Middle frontal gyrus (tissue), 1 donor: Measurements from ENCODE around the gene BAZ2B.

Source experiments
- DNase-seq: peaks from one replicate; pipeline ENCODE4 v3.0.0-alpha.2; 2015; ENCODE audit warnings: low spot score; ENCODE audit errors: extremely low spot score

BAZ2B gene

DNA sequence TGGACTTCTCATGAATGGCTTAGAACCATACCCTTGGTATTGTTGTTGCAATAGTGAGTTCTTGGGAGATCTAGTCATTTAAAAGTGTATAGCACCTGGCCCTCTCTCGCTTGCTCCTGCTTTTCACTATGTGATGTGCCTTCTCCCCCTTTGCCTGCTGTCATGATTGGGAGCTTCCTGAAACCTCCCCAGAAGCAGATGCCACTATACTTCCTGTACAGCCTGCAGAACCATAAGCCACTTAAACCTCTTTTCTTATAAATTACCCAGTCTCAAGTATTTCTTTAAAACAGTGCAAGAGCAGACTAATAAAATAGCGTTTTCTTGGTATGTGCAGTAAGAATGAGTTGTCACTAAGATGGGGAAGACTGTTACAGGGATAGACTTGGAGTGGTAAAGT lies 31.6 kb downstream of the BAZ2B start:
- no peak for DNase-seq

DNA sequence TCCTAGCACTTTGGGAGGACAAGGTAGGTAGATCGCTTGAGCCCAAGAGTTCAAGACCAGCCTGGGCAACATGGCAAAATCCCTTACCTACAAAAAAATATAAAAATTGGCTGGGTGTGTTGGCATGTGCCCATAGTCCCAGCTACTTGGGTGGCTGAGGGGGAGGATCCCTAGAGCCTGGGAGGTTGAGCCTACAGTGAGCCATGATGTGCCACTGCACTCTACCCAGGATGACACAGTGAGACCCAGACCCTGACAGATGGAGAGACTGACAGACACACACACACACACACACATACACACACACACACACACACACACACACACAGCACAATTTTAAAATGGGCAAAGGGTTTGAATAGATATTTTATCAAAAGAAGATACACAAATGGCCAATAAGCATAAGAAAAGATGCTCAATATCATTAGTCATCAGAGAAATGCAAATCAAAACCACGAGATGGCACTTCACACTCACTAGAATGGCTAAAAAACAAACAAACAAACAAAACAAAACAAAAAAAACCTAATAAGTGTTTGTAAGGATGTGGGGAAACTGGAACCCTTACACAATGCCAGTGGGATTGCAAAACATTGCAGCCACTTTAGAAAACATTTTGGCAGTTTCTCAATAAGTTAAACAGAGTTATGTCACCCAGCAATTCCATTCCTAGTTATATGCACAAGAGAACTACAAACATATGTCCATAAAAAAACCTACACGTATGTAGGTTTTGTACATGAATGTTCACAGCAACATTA lies 42.3 kb downstream of the BAZ2B start:
- DNase-seq, result no peak

DNA sequence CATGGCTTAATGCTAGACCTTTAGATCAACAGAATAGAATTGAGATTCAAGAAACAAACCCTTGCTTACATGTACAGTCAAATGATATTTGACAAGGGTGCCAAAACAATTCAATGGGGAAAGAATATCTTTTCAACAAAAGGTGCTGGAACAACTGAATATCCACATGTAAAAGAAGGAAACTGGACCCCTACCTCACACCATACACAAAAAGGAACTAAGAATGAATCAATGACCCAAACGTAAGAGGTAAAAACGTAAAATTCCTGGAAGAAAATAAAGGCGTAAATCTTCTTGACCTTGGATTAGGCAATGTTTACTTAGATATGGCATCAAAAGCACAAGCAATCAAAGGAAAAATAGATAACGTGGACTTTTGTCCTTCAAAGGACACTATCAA lies 43.1 kb downstream of the BAZ2B start:
- no peak for DNase-seq

DNA sequence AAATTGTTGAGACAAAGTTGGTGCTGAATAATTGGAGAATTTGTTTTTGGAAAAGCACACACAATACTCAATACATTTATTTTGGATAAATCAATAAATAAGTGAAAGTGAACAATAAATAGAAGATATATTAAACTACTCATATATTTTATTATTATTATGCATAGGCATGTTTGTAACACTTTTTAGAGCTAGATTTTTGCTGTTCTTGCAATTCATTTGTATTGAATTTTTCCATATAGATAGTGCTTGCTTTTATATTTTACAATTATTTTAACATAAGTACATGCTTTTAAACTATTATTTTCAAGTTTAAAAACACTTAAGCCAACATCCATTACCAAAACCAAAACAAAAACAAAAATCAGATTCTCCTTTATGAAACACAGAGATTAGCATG lies 43.9 kb downstream of the BAZ2B start:
- no peak for DNase-seq

DNA sequence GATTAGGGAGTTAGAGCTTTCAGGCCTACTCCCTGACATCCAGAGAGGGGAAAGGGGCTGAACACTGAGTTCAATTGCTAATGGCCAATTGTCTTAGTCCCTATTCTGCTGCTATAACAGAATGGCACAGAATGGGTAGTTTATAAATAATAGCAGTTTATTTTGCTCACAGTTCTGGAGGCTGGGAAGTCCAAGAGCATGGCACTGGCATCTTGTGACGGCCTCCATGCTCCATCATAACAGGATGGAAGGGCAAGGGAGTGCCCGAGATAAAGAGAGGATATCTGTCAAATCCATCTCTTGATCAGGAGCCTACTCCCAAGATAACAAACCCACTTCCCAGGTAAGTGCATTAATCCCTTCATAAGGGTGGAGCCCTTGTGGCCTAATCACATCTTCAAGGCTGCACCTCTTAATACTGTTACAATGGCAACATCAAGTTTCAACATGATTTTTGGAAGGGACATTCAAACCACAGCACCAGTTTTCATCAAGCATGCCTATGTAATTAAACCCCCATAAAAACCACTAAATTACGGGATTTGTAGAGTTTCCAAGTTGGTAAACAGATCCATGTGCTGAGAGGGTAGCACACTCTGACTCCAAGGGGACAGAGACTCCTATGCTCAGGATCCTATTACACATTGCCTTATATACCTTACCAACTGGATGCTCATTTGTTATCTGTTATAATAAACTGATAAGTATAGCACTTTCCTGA lies 44.6 kb downstream of the BAZ2B start:
- DNase-seq, result no peak

DNA sequence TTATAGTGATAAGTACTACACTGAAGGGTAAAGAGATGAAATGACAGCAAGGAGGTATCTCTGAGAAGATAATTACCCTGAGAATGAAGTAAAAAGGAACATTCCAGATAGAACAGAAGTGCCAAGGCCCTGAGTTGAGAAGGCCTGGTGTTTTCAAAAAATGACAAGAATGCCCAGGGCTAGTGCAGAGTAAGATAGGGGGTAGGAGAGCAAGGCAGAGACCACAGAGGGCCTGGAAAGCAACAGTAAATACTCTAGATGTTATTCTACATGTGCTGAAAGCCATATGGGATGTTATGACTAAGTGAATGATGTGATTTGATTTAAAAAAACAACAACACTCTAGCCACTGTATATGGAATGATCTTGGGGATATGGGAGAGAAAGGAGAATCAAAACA lies 52.3 kb downstream of the BAZ2B start:
- no peak for DNase-seq

DNA sequence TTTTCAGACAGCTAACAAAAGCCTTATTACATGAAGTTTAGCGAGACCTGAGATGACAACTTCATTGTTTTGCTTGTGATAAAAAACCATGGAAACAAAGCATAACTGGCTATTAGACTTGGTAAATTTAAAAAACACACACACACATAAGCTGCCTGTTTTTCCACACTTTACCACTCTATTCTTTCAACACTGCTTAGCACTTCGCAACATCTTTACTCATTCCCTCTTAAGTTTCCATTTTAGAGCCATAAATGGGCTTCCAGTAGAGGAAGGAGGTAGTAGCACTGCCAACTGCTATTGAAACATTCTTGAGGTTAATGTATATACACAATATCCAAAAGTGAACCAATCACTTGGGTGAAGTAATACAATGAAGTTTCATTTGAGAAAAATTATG lies 54.1 kb downstream of the BAZ2B start:
- no peak for DNase-seq

DNA sequence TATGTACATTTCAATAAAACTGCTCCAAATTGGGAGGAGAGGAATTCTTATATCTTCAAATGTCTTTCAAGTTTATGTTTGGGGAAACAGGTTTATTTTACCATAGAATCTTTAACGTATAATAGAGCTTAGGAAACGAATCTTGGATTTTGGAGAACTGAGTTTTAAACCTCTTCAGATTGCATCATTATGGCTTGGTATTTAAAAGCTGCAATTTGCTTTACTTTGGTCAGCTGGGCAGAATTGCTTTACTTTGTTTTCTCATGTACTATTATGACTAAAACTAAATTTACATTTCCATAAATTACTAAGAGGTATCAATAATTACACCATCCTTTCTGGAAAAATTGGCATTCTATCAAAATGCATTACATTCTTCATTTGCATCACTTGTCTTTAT lies 54.6 kb downstream of the BAZ2B start:
- DNase-seq, result no peak

DNA sequence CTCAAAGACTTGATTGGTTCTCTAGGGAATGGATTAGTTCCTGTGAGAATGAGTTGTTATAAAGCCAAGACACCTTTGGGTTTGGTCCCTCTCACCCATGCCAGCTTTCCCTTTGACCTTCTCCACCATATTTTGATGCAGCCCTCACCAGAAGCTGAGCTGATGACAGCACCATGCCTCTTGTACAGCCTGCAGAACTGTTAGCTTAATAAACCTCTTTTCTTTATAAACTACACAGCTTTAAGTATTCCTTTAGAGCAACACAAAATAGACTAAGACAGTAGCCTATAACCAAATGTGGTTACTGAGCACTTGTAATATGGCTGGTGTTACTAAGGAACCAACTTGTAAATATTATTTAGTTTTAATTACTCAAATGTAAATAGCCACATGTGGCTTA lies 55.1 kb downstream of the BAZ2B start:
- DNase-seq, result no peak

DNA sequence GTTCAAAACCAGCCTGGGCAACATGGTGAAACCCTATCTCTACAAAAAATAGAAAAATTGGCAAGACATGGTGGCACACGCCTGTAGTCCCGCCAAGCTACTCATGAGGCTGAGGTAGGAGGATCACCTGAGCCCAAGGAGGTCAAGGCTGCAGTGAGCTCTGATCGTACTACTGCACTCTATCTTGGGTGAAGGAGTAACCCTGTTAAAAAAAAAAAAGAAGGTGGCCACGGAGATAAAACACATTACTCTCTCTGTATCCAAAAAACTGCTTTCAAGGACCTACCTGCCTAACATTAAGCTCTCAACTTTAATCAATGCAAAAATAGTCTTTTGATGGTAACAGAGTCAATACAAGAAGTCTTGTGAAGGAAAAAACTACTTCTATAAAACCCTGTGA lies 57.3 kb downstream of the BAZ2B start:
- DNase-seq, result no peak

DNA sequence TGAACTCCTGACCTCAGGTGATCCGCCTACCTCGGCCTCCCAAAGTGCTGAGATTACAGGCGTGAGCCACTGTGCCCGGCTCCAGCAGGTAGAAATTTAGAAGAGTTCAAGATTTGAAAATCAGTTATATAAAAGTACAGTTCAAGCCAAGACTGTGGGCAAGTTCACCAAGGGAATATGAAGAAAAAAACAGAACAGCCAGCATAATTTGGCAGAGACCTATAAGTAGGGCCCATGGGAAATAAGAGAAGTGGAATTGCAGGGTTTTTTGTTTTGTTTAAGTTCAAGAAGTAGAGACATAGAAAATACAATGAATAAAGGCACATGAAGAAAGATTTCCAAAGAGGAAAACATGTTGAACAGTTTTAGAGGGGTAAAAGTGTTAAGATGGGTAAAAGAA lies 57.9 kb downstream of the BAZ2B start:
- DNase-seq, result no peak

DNA sequence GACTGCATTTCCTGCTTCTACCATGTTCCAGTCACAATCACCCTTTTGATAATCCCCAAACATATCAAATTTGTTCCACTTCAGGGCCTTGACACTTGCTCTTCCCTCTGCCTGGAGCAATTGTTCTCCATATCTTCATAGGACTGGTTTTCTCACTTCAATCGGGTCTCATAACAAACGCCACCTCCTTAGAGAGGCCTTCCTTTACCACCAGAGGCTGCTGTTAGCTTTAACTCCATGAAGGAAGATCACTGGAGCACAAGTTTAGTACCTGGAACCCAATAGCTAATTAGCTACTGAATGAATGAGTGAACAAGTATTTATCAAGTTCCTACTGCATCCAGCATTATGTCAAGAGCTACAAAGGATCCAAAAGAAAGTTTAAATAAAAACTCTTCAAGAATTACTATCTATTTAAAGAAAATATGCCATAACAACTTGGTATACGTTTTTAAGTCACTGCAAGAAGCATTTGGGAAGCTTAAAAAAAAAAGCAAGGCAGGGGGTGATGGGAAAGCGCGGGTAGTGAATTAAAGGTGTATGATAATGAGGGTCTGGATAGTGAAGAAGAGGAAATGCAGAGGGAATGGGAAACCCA lies 58.8 kb downstream of the BAZ2B start:
- no peak for DNase-seq

DNA sequence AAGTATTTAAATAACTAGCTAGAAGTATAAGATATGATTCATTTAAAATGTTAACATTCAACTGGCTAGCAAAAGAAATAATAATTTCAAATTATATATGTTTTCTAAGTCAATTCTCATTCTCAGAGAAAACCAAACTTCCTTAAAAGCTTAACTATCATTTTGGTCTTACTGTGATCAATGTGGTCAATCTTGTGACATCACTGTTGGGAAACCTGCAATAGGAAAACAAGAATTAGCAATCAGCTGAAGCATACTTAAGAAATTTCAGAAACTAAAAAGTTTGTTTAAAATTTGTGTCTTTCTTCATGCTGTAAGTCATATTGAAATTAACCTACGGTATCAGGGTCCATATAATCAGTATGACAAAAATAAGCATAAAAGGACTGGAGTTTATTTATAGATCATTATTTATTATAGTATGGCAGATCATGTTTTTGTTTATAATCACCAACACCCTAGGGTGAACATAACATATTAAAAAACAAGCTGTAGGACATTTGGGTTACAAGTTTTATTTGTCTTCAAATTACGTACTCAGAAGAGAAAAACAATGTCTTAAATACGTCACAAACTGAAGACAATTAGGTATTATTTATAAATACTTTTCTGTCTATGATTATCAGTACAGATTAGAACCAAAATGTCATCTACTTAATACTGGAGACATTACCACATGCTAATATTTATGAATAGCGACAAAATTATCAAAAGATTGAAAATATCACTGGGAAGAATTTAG lies 60.5 kb downstream of the BAZ2B start:
- no peak for DNase-seq

DNA sequence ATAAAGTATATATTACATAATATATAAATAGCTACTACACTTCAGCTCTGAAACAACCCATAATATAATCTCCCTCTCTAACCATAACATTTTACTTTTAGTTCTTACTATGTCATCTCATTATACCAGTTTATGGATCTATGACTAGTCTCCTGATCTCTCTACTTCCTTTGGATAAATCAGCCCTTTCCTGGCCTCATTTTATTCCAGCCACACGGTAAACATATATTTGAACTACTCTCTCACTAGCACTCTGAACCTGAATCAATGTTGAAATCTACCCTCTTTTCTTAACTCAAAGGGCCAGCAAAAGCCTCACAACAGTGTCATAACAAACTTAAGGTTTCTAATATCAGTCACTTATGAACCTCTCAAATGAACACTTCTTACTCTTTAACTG lies 62.6 kb downstream of the BAZ2B start:
- DNase-seq, result no peak

DNA sequence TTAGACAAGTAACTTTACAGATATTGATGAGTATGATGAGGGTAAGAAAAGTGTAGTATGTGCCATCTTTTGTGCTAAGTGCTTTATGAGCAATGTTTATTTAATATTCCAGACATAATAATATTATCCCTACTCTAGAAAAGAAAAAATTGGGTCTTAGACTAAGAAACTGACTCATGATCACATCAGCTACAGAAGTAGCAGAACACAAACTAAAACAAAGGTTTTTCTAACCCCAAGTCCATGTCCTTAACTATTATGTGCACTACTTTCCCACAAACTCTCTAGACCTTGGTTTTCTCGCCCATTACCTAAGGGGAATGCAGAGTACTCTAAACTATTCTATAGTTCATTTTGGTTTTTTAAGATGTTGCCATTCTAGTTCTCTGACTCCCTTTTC lies 64.5 kb downstream of the BAZ2B start:
- DNase-seq, result no peak

DNA sequence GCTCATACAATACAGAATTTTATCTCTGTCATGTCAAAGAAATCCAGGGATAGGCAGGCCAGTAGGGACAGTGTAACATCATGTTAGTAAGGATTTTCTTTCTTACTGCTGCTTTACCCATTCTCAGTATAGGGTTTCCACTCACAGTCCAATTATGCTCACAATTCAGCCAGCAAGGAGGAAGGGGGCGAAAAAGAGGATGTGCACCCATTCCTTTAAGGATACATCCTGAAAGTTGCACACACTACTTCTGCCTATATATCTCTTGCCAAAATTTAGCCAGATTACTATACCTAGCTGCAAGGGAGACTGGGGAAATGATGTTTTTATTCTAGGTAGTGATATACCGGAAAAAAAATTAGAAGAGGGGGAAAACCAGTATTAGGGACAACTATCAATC lies 66.1 kb downstream of the BAZ2B start:
- no peak for DNase-seq

DNA sequence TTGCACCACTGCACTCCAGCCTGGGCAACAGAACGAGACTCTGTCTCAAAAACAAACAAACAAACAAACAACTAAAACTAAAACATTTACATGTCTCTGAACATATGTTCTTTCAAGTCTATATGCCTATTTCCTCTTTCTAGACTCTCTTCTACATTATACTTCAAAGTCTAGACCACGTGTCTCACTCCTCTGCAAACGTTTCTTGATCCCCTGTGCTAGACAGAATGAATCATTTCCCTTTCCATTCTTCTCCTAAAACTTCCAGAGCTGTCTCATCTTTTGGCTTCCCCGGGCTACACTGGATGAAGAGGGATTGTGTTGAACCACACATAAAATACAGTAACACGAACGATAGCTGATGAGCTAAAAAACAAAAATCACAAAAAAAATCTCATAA lies 67.1 kb downstream of the BAZ2B start:
- no peak for DNase-seq

DNA sequence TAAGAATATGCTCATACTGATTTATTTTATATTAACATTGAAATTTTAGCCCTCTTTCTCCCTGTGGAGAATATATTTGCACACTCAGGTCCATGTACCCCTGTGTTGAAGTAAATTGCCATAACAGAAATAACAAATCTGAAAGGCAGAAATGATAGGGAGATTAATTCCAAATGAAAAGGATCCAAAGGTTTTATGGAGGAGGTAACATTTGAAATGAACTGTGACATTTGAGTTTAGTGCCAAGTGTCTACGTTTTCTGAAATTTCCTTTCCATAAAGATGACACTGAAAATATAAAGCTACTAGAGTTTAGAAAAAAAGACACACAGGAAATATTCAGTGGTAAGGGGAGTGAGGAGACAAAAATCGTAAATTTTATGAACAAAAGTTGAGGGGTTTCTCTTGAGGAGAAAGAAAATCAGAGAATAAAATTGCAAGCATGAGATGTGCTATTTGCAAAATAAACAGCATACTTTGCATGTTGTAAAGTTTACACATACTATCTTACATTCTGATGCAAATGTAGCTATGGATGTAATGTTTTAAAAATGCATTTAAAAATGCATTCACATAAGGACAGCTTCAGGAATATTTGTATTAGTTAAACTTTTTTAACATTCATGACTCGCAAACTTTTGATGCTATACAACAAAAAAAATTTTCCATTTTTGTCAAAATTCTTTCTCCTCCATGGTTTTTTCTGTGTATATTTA lies 69.5 kb downstream of the BAZ2B start:
- DNase-seq, result no peak

DNA sequence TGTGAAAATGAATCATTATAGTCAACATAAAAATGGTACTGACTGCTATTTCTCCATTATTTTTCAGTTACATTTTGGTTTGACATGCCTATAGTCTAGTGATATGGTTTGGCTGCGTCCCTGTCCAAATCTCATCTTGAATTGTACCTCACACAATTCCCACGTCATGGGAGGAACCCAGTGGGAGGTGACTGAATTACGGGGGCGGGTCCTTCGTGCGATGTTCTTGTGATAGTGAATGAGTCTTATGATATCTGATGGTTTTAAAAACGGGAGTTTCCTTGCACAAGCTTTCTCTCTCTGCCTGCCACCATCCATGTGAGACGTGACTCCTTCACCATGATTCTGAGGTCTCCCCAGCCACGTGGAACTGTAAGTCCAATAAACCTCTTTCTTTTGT lies 70.3 kb downstream of the BAZ2B start:
- DNase-seq, result no peak

DNA sequence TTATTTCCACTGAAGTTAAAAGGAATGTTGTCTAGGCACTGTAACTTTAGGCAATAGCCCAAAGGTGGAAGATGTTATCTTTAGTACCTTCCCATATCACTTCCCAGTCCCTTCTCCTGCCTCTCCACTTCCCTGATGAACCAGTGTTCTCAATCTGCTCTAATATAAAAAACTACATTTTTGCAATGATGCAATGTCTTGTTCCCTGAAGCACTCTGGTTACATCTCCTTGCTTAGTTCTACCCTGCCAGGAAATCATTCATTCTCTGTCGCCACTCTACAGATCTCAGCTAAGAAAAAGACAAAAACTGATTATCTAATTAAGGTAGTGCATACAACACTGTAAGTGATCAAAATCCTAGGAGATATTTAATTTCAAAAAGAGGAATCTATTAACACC lies 71.3 kb downstream of the BAZ2B start:
- DNase-seq, result no peak

DNA sequence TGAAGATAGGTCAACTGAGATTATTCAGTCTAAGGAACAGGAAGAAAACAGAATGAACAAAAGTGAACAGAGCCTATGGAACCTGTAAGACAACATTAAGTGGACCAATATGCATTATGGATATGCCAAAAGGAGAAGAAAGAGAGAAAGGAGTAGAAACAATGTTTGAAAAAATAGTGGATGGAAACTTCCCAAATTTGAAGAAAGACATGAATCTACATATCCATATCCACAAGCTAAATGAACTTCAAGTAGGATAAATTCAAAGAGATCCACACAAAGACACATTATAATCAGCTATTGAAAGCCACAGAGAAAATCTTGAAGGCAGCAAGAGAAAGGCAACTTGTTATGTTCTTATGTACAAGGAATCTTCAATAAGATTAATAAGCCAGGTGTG lies 74.2 kb downstream of the BAZ2B start:
- no peak for DNase-seq
